HCT116 (cell line): Measurements from ENCODE around the gene SNUPN.

Source experiments
- ATF3 ChIP-seq: IDR thresholded peaks from 2 replicates; pipeline ENCODE4 v1.6.1; 2012
- CEBPB ChIP-seq: IDR thresholded peaks from 2 replicates; pipeline ENCODE4 v1.6.1; 2012; ENCODE audit warnings: low read depth
- CTCF ChIP-seq, 3 experiments: fragments of 200-600 bp in 1 of 3; sonication (generic) in 1 of 3; IDR thresholded peaks in 2 of 3; conservative IDR thresholded peaks in 1 of 3; 2 replicates each; pipeline ENCODE4 v1.5.1; 2012 to 2017; ENCODE audit warnings: low read depth in 2 of 3, low read length in 2 of 3, antibody characterized with exemption in 1 of 3, borderline replicate concordance in 1 of 3, control low read depth in 1 of 3, mild to moderate bottlenecking in 1 of 3, mixed read lengths in 1 of 3, mixed run types in 1 of 3, moderate library complexity in 1 of 3; ENCODE audit not compliant: insufficient read depth in 1 of 3
- EZH2 ChIP-seq: fragments of 200-600 bp; sonication (generic); IDR thresholded peaks from 2 replicates; pipeline ENCODE4 v1.6.1; 2017; ENCODE audit warnings: antibody characterized with exemption, mixed run types
- EZH2phosphoT487 ChIP-seq: fragments of 200-600 bp; IDR thresholded peaks from 2 replicates; pipeline ENCODE4 v1.6.1; 2018; ENCODE audit warnings: antibody characterized with exemption, borderline replicate concordance
- FOSL1 ChIP-seq: IDR thresholded peaks from 2 replicates; pipeline ENCODE4 v1.6.1; 2012; ENCODE audit warnings: low read depth
- POLR2A ChIP-seq: IDR thresholded peaks from 2 replicates; pipeline ENCODE4 v1.7.0; 2011; ENCODE audit warnings: borderline replicate concordance; ENCODE audit not compliant: insufficient read depth, insufficient read length; ENCODE audit errors: extremely low read depth
- POLR2AphosphoS5 ChIP-seq: IDR thresholded peaks from 2 replicates; pipeline ENCODE4 v1.6.1; 2011; ENCODE audit warnings: mild to moderate bottlenecking, low read depth, low read length, moderate library complexity
- RAD21 ChIP-seq: IDR thresholded peaks from 2 replicates; pipeline ENCODE4 v1.6.1; 2012; ENCODE audit warnings: low read depth, mild to moderate bottlenecking
- TCF7L2 ChIP-seq: IDR thresholded peaks from 2 replicates; pipeline ENCODE4 v1.7.0; 2011; ENCODE audit warnings: borderline replicate concordance, inconsistent platforms; ENCODE audit not compliant: insufficient read depth, insufficient read length; ENCODE audit errors: extremely low read depth
- YY1 ChIP-seq: IDR thresholded peaks from 2 replicates; pipeline ENCODE4 v1.6.1; 2011; ENCODE audit warnings: low read length, low read depth, moderate library complexity, mild to moderate bottlenecking; ENCODE audit not compliant: insufficient replicate concordance; ENCODE audit errors: extremely low read depth
- ZNF274 ChIP-seq: fragments of 200-500 bp; sonication (Bioruptor generic); IDR thresholded peaks from 2 replicates; pipeline ENCODE4 v1.6.1; 2014; ENCODE audit warnings: mild to moderate bottlenecking, low read depth, low read length, inconsistent platforms
- TF ChIP-seq, protein P1 (sequence below): IDR thresholded peaks from 2 replicates; pipeline ENCODE4 v1.6.1; 2011; ENCODE audit warnings: mild to moderate bottlenecking, low read length, moderate library complexity; ENCODE audit not compliant: insufficient replicate concordance; ENCODE audit errors: extremely low read depth
- TF ChIP-seq, protein P2 (sequence below): IDR thresholded peaks from 2 replicates; pipeline ENCODE4 v1.6.1; 2012; ENCODE audit warnings: low read depth

DNA sequence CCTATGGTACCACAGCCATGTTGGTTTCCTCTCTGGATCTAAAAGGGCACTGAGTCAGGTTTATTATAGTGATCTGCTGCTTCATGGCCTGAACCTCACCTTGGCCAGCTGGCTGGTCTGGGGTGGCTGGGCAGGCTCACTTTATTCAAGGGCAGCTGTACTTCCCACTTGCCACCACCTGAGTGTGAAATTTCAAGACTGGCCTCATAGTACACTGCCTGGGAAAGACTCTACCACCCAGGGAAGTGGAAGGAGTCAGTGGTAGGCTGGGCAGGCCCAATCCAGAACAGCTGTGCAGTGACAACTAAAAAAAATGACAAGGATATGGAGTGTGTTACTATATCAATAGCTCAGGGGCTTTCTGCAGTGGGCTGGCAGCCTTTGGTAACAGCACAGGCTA lies 8.8 kb downstream of the SNUPN start:
- TF ChIP-seq EZH2phosphoT487: no peak
- no peak for TF ChIP-seq POLR2A
- TF ChIP-seq CTCF (IDR thresholded peaks at IDR 0.05 in 2 of 3, conservative IDR thresholded peaks at IDR 0.05 in 1 of 3; ENCODE audit: borderline replicate concordance in 1 of 3, insufficient read depth in 1 of 3, low read depth in 2 of 3, low read length in 2 of 3): no peak
- no peak for TF ChIP-seq FOSL1
- TF ChIP-seq CEBPB: no peak
- no peak for TF ChIP-seq ZNF274
- no peak for TF ChIP-seq EZH2
- TF ChIP-seq, protein P1, sequence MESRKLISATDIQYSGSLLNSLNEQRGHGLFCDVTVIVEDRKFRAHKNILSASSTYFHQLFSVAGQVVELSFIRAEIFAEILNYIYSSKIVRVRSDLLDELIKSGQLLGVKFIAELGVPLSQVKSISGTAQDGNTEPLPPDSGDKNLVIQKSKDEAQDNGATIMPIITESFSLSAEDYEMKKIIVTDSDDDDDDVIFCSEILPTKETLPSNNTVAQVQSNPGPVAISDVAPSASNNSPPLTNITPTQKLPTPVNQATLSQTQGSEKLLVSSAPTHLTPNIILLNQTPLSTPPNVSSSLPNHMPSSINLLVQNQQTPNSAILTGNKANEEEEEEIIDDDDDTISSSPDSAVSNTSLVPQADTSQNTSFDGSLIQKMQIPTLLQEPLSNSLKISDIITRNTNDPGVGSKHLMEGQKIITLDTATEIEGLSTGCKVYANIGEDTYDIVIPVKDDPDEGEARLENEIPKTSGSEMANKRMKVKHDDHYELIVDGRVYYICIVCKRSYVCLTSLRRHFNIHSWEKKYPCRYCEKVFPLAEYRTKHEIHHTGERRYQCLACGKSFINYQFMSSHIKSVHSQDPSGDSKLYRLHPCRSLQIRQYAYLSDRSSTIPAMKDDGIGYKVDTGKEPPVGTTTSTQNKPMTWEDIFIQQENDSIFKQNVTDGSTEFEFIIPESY: no peak
- no peak for TF ChIP-seq TCF7L2
- no peak for TF ChIP-seq ATF3
- no peak for TF ChIP-seq YY1
- no peak for TF ChIP-seq POLR2AphosphoS5
- no peak for TF ChIP-seq RAD21
- TF ChIP-seq, protein P2, sequence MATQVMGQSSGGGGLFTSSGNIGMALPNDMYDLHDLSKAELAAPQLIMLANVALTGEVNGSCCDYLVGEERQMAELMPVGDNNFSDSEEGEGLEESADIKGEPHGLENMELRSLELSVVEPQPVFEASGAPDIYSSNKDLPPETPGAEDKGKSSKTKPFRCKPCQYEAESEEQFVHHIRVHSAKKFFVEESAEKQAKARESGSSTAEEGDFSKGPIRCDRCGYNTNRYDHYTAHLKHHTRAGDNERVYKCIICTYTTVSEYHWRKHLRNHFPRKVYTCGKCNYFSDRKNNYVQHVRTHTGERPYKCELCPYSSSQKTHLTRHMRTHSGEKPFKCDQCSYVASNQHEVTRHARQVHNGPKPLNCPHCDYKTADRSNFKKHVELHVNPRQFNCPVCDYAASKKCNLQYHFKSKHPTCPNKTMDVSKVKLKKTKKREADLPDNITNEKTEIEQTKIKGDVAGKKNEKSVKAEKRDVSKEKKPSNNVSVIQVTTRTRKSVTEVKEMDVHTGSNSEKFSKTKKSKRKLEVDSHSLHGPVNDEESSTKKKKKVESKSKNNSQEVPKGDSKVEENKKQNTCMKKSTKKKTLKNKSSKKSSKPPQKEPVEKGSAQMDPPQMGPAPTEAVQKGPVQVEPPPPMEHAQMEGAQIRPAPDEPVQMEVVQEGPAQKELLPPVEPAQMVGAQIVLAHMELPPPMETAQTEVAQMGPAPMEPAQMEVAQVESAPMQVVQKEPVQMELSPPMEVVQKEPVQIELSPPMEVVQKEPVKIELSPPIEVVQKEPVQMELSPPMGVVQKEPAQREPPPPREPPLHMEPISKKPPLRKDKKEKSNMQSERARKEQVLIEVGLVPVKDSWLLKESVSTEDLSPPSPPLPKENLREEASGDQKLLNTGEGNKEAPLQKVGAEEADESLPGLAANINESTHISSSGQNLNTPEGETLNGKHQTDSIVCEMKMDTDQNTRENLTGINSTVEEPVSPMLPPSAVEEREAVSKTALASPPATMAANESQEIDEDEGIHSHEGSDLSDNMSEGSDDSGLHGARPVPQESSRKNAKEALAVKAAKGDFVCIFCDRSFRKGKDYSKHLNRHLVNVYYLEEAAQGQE: no peak
